Dedifferentiated amniotic fluid mesenchymal stem cell (primary cell): ENCODE results near the gene NRBP1.
A peak's percentile ranks its signal among the peaks of the same experiment; 100 is the strongest.
"Not testable (repeated sequence)": the region's sequence is repeated elsewhere in the genome, so short reads cannot be mapped to it uniquely, and the experiment has no call there.

Experiments used
- DNase-seq: peaks from one replicate; pipeline ENCODE4 v3.0.0-alpha.2; 2016; ENCODE audit errors: extremely low spot score

NRBP1 gene

DNA sequence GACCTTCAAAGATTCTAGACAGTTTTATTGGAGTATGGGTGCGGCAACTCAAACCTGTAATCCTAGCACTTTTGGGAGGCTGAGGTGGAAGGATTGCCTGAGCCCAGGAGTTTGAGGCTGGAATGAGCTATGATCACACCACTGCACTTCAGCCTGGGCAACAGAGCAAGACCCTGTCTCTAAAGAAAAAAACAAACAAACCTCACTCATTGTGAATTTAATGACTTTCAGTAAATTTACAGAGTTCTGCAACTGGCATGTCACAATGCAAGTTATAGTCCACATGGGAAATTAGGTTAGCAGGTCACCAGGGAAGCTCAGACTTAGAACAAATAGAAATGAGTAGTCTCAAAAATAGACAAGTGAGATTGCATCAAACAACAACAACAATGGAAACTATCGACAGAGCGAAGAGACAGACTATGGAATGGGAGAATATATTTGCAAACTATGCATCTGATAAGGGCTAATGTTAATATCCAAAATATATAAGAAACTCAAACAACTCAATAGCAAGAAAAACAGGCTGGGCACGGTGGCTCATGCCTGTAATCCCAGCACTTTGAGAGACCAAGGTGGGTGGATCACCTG, 6.7 kb upstream of the NRBP1 start:
- no peak for DNase-seq

DNA sequence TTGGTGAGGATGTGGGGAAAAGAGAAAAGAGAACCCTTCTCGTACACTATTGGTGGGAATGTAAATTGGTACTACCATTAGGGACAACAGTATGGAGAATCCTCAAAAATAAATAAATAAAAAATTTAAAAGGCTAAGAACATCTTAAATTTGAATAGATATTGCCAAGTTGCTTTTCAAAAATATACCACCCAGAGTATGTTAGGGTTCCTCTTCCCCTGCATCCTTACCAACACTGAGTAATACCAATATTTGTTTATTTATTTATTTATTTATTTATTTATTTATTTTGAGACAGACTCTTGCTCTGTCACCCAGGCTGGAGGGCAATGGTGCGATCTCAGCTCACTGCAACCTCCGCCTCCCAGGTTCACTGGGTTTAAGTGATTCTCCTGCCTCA, 5.5 kb upstream of the NRBP1 start:
- no peak for DNase-seq

DNA sequence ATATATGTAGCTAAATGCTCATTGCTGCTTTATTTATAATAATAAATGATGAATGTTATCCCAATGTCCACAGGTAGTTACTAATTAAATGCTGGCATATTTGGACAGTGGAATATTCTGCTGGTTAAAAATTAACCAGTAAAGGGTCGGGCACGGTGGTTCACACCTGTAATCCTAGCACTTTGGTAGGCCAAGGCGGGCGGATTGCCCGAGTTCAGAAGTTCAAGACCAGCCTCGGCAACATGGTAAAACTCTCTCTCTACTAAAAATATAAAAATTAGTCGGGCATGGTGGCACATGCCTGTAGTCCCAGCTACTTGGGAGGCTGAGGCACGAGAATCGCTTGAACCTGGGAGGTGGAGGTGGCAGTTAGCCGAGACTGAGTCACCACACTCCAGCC, 3.4 kb upstream of the NRBP1 start:
- not testable (repeated sequence) for DNase-seq

GRCh38 chr2:27427863-27428212, 593 bp upstream of the NRBP1 start:
- no peak for DNase-seq

DNA sequence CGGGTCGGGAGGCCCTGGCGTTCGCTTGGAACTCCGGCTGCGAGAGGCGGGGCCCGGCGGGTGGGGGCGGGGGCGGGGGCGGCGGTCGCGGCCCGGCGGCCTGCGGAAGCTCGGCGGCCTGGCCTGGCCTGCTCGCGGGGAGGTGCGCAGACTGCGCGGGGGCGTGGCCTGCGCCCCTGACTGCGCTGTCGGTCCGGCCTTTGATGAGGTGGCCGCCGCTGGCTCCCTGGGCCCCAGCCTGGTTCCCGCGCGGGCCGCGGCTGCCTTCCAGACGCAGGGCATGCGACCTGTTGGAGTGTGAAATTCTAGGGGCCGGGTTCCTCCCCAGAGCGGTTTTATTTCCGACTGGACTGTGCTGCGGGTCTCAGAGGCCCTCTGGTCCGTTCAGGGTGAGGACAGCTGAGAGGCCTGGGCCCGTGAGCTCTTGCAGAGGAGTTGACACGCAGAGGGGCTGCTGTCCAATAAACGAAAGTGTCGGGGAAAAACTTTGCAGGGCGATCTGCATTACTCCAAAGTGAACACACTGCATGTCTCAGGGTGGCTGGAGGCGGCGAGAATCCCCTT, 629 bp downstream of the NRBP1 start:
- peak; percentile 56 for DNase-seq

DNA sequence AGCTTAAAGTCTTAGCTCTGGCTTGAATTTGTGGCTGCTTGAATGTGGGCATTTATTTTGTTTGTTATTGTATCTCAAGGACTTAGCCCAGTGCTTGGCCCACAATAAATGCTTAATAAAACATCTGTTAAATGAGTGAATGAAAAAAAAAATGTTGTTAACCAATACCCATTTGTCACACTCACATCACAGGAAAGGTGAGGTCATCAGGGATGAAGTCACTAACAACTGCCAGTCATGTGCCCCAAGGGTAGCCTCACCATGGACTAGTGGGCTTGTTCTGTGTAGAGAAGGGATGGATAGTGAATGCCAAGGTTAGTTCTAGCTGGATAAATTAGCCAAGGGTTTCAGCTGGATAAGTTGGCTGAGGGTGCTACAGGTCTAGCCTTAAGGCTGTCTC, 3.0 kb downstream of the NRBP1 start:
- DNase-seq = no peak

- no peak for DNase-seq
Observed at GRCh38 chr2:27435628-27436027, 7.2 kb downstream of the NRBP1 start.

GRCh38 chr2:27441226-27441926, 12.9 kb downstream of the NRBP1 start:
- no peak for DNase-seq

- no peak for DNase-seq
Observed at GRCh38 chr2:27441958-27442919, 13.8 kb downstream of the NRBP1 start, which contains the start of gene KRTCAP3. KRTCAP3 (plus strand) TSS chr2:27442381; CDS start chr2:27442413, 32 bp downstream.

- no peak for DNase-seq
Observed at GRCh38 chr2:27442920-27443282, 14.5 kb downstream of the NRBP1 start.

- no peak for DNase-seq
Observed at GRCh38 chr2:27445155-27445554, 16.7 kb downstream of the NRBP1 start.

DNA sequence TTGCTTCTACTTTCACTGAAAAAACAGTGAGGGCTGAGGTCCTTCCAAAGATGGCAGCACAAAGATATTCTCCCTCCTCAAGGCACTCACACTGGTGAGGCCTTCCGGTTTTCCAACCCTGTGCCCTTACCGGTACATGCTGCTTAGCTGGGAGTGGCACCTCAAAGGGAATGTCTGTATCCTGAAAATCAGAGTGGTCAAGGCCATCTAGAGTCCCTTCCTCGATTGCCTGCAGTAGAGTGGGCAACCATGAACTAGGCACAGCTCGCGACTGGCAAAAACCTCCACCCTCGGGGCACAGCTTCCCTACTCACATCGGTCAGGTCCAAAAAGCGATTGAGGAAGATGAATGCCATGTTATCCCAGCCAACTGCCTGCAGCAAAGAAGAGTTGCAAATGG, 17.2 kb downstream of the NRBP1 start:
- no peak for DNase-seq

GRCh38 chr2:27446057-27446456, 17.6 kb downstream of the NRBP1 start:
- no peak for DNase-seq

GRCh38 chr2:27448381-27448780, 19.9 kb downstream of the NRBP1 start:
- no peak for DNase-seq

GRCh38 chr2:27451095-27451494, 22.7 kb downstream of the NRBP1 start:
- no peak for DNase-seq

GRCh38 chr2:27453968-27454367, 25.5 kb downstream of the NRBP1 start:
- DNase-seq = no peak

- no peak for DNase-seq
Observed at GRCh38 chr2:27461118-27461517, 32.7 kb downstream of the NRBP1 start.

GRCh38 chr2:27464443-27464842, 36.0 kb downstream of the NRBP1 start:
- DNase-seq = no peak

- no peak for DNase-seq
Observed at GRCh38 chr2:27471961-27472360, 43.5 kb downstream of the NRBP1 start.

DNA sequence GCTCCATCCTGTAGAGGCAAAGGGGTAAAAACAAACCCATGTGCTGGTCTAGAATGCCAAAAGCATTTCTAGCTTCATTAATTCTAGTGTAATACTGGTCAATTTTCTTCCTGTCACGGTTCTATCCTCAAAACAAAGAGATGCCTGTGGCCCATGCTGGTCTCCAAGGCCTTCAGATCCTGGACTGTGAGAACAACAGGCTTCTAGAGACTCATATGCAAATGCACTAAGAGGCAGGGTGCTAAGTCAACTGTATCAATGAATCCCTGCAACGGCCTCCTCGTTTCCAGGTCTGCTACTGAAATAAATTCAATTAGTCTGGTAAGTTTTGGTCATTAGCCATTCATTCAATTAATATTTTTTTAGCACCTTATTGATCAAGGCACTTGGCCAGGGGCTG, 57.1 kb downstream of the NRBP1 start:
- no peak for DNase-seq

DNA sequence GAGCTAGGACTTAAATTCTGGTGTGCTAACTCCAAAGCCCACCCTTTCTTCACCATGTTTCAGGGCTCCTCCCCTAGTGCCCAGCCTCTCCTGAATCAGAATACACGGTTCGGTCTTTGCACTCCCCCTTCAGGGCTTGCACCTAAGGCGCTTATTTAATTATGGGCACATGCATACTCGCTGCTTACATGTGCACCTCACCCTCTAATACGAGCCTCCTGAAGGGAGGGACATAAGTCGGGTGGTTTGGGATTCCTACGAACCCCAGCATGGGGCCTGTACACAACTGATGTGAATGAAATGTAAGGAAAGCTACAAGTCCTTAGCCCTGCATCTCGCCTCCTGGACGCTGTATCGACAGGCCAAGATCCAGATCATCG, 60.7 kb downstream of the NRBP1 start:
- no peak for DNase-seq
